Spleen (tissue), 3 donors: Measurements from ENCODE around the gene OCRL.

Source experiments
- POLR2A ChIP-seq, 3 donors: fragments of 450-650 bp; IDR thresholded peaks; one replicate each; pipeline ENCODE4 v1.5.1; 2017; ENCODE audit warnings: antibody characterized with exemption in 3 of 3, mild to moderate bottlenecking in 1 of 3
- POLR2AphosphoS5 ChIP-seq, 3 donors: sonication (generic); formaldehyde crosslinking; IDR thresholded peaks; one replicate each; pipeline ENCODE4 v1.5.1; 2017; ENCODE audit warnings: antibody characterized with exemption in 3 of 3

GRCh38 chrX:129529685-129530281 lies 10.3 kb upstream of the OCRL start:
- TF ChIP-seq POLR2A (IDR thresholded peaks at IDR 0.05) (no peak), POLR2AphosphoS5 (IDR thresholded peaks at IDR 0.05) (no peak)
